Trophoblast cell (in vitro differentiated cells and primary cell): ENCODE data around the gene RBBP5.

Source experiments
- DNase-seq, 2 donors: peaks; one replicate each; pipeline ENCODE4 v3.0.0-alpha.2; 2016
- H2AFZ ChIP-seq: 2 replicates; pipeline ENCODE4 v1.6.1; 2013; ENCODE audit warnings: low read length, moderate library complexity, mild to moderate bottlenecking; ENCODE audit not compliant: insufficient read depth, poor library complexity
- H2AK5ac ChIP-seq: 2 replicates; pipeline ENCODE4 v1.6.1; 2013; ENCODE audit warnings: mild to moderate bottlenecking, low read length
- H2BK120ac ChIP-seq: 2 replicates; pipeline ENCODE4 v1.6.1; 2013; ENCODE audit warnings: low read length, mild to moderate bottlenecking, moderate library complexity; ENCODE audit not compliant: insufficient read depth, poor library complexity
- H2BK12ac ChIP-seq: 2 replicates; pipeline ENCODE4 v1.6.1; 2013; ENCODE audit warnings: mild to moderate bottlenecking, low read length, moderate library complexity
- H2BK5ac ChIP-seq: 2 replicates; pipeline ENCODE4 v1.6.1; 2013; ENCODE audit warnings: low read length, low read depth, moderate library complexity, mild to moderate bottlenecking; ENCODE audit not compliant: poor library complexity
- H3K14ac ChIP-seq: 2 replicates; pipeline ENCODE4 v1.6.1; 2013; ENCODE audit warnings: mild to moderate bottlenecking, low read length
- H3K18ac ChIP-seq: 2 replicates; pipeline ENCODE4 v1.6.1; 2013; ENCODE audit warnings: mild to moderate bottlenecking, low read length
- H3K23ac ChIP-seq: 2 replicates; pipeline ENCODE4 v1.6.1; 2013; ENCODE audit warnings: low read length
- H3K27ac ChIP-seq: 2 replicates; pipeline ENCODE4 v1.5.1; 2013; ENCODE audit warnings: low read depth, mild to moderate bottlenecking, inconsistent platforms, low read length, moderate library complexity
- H3K27me3 ChIP-seq: 2 replicates; pipeline ENCODE4 v1.6.1; 2013; ENCODE audit warnings: inconsistent platforms, mild to moderate bottlenecking, low read length, moderate library complexity; ENCODE audit not compliant: insufficient read depth
- H3K36me3 ChIP-seq, 2 experiments: 1 replicate in 1 of 2; 2 replicates in 1 of 2; pipeline ENCODE4 v1.6.1; 2013; ENCODE audit warnings: low read length in 2 of 2, mild to moderate bottlenecking in 2 of 2, moderate library complexity in 1 of 2; ENCODE audit not compliant: insufficient read depth in 2 of 2, control insufficient read depth in 1 of 2
- H3K4ac ChIP-seq: 2 replicates; pipeline ENCODE4 v1.6.1; 2013; ENCODE audit warnings: low read depth, mild to moderate bottlenecking, low read length, moderate library complexity
- H3K4me1 ChIP-seq, 2 experiments: 1 replicate in 1 of 2; 2 replicates in 1 of 2; pipeline ENCODE4 v1.6.1; 2013; ENCODE audit warnings: low read length in 2 of 2, mild to moderate bottlenecking in 2 of 2, moderate library complexity in 1 of 2; ENCODE audit not compliant: insufficient read depth in 2 of 2, control insufficient read depth in 1 of 2
- H3K4me2 ChIP-seq: 2 replicates; pipeline ENCODE4 v1.6.1; 2013; ENCODE audit warnings: inconsistent platforms, mild to moderate bottlenecking, low read length, moderate library complexity
- H3K4me3 ChIP-seq: 2 replicates; pipeline ENCODE4 v1.5.1; 2013; ENCODE audit warnings: mild to moderate bottlenecking, low read depth, low read length, inconsistent platforms
- H3K79me1 ChIP-seq: one replicate; pipeline ENCODE4 v1.6.1; 2013; ENCODE audit warnings: low read length
- H3K79me2 ChIP-seq: 2 replicates; pipeline ENCODE4 v1.6.1; 2013; ENCODE audit warnings: low read length, mild to moderate bottlenecking; ENCODE audit not compliant: control insufficient read depth, insufficient read depth, poor library complexity
- H3K9ac ChIP-seq: 2 replicates; pipeline ENCODE4 v1.6.1; 2013; ENCODE audit warnings: mild to moderate bottlenecking, low read length
- H3K9me3 ChIP-seq: 2 replicates; pipeline ENCODE4 v1.6.1; 2013; ENCODE audit warnings: low read depth, mild to moderate bottlenecking, control low read depth, inconsistent platforms, low read length; ENCODE audit not compliant: insufficient read depth
- H4K12ac ChIP-seq: 2 replicates; pipeline ENCODE4 v1.6.1; 2013; ENCODE audit warnings: low read depth, mild to moderate bottlenecking, low read length, moderate library complexity
- H4K8ac ChIP-seq: 2 replicates; pipeline ENCODE4 v1.6.1; 2013; ENCODE audit warnings: low read depth, mild to moderate bottlenecking, low read length, moderate library complexity
- H4K91ac ChIP-seq: one replicate; pipeline ENCODE4 v1.6.1; 2013; ENCODE audit warnings: low read depth, mild to moderate bottlenecking, low read length, moderate library complexity
- WGBS: extraction: QIAGEN DNeasy Blood & Tissue Kit; methylation state at CpG from one replicate; pipeline ENCODE4 v1.1.7; 2013; ENCODE audit warnings: missing lambda C conversion rate; ENCODE audit not compliant: insufficient read length, insufficient coverage; ENCODE audit errors: extremely low coverage; 5-methylcytosine and 5-hydroxymethylcytosine counted together

RBBP5 gene

DNA sequence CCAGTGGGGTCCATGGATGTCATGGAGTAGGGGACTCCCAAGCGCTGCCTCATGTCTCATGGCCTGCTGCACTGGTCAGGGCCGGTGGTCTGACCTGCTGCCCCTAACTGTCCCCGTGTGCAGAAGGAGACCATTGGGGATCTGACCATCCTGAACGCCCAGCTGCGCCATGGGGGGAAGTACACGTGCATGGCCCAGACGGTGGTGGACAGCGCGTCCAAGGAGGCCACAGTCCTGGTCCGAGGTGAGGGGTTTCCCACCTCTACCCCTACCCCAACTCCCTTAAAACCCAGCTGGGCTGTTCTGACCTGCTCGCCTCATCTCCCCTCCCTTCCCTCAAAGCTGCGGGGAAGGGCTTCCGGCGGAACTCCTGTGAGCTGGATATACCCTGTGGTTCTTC is 56.1 kb downstream of the RBBP5 start:
- H3K79me1 ChIP-seq: no peaks in the 10 kb centered on the region
- H3K79me2 ChIP-seq: no peaks in the 10 kb centered on the region
- no peak overlapping the region for H3K14ac ChIP-seq
- H2BK12ac ChIP-seq: no peak overlapping the region
- no peaks in the 10 kb centered on the region for H3K4me1 ChIP-seq
- no peak overlapping the region for H3K23ac ChIP-seq
- H2AK5ac ChIP-seq: no peak overlapping the region
- H3K18ac ChIP-seq: no peak overlapping the region
- H4K12ac ChIP-seq: no peak overlapping the region
- no peaks in the 10 kb centered on the region for H3K27me3 ChIP-seq
- no peak overlapping the region for H3K4me3 ChIP-seq
- no peak for DNase-seq
- no peak overlapping the region for H3K9ac ChIP-seq
- H3K27ac ChIP-seq: no peak overlapping the region
- no peak overlapping the region for H2BK120ac ChIP-seq
- H3K9me3 ChIP-seq: no peaks in the 10 kb centered on the region
- H2AFZ ChIP-seq: no peak overlapping the region
- H4K8ac ChIP-seq: no peak overlapping the region
- H2BK5ac ChIP-seq: no peak overlapping the region
- H3K4ac ChIP-seq: no peak overlapping the region
- no CpG with 5 or more reads among the region's 14 CpGs for WGBS
- H4K91ac ChIP-seq: no peak overlapping the region
- no peaks in the 10 kb centered on the region for H3K36me3 ChIP-seq
- H3K4me2 ChIP-seq: no peak overlapping the region

- Histone ChIP-seq H3K27ac (no peak overlapping the region), H3K9me3 (no peaks in the 10 kb centered on the region), H3K18ac (no peak overlapping the region), H3K36me3 (no peaks in the 10 kb centered on the region), H3K4me1 (no peaks in the 10 kb centered on the region), H2BK12ac (no peak overlapping the region), H2BK5ac (no peak overlapping the region), H3K9ac (no peak overlapping the region), H3K4me2 (no peak overlapping the region), H2BK120ac (no peak overlapping the region), H4K91ac (no peak overlapping the region), H3K14ac (no peak overlapping the region), H4K12ac (no peak overlapping the region), H3K79me1 (no peaks in the 10 kb centered on the region), H3K4ac (no peak overlapping the region), H3K23ac (no peak overlapping the region), H2AFZ (no peak overlapping the region), H4K8ac (no peak overlapping the region), H3K79me2 (no peaks in the 10 kb centered on the region), H3K4me3 (no peak overlapping the region), H3K27me3 (no peaks in the 10 kb centered on the region), H2AK5ac (no peak overlapping the region)
- no CpG with 5 or more reads among the region's 9 CpGs for WGBS
- DNase-seq: no peak
These were observed 56.9 kb downstream of the RBBP5 start for GRCh38 chr1:205064741-205065316.

- Histone ChIP-seq H3K36me3 (no peaks in the 10 kb centered on the region), H4K8ac (no peak overlapping the region), H3K9ac (no peak overlapping the region), H4K12ac (no peak overlapping the region), H2AK5ac (no peak overlapping the region), H3K27ac (no peak overlapping the region), H3K23ac (no peak overlapping the region), H3K18ac (no peak overlapping the region), H3K14ac (no peak overlapping the region), H3K79me1 (no peaks in the 10 kb centered on the region), H3K79me2 (no peaks in the 10 kb centered on the region), H2BK5ac (no peak overlapping the region), H4K91ac (no peak overlapping the region), H2AFZ (no peak overlapping the region), H2BK120ac (no peak overlapping the region), H3K27me3 (no peaks in the 10 kb centered on the region), H3K4ac (no peak overlapping the region), H2BK12ac (no peak overlapping the region), H3K4me2 (no peak overlapping the region), H3K4me3 (no peak overlapping the region), H3K4me1 (no peaks in the 10 kb centered on the region), H3K9me3 (no peaks in the 10 kb centered on the region)
- no peak for DNase-seq
- WGBS: no CpG with 5 or more reads among the region's 11 CpGs
These were observed 57.5 kb downstream of the RBBP5 start for GRCh38 chr1:205064301-205064700.

DNA sequence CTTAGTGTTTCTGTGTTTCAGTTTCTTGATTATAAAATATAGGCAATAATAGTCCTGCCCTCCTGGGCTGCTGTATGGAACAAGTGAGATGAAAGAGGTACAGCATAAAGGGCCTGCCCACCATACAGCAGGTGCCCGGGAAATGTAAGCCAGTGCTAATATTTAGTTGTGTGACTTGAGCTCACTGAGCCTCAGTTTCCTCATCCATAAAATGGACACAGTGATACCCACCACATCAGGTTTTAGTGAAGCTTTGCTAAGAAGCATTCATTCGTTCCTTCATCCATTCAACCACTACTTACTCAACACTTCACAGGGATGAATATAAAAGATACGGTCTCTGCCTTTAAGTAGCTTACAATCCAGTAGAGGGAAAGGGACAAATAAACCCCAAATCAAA is 58.9 kb downstream of the RBBP5 start:
- Histone ChIP-seq H3K18ac (no peak overlapping the region), H4K12ac (no peak overlapping the region), H3K4me1 (no peaks in the 10 kb centered on the region), H3K23ac (no peak overlapping the region), H3K27me3 (no peaks in the 10 kb centered on the region), H2BK120ac (no peak overlapping the region), H3K79me1 (no peaks in the 10 kb centered on the region), H3K27ac (no peak overlapping the region), H2AK5ac (no peak overlapping the region), H4K8ac (no peak overlapping the region), H4K91ac (no peak overlapping the region), H3K79me2 (no peaks in the 10 kb centered on the region), H3K4me3 (no peak overlapping the region), H3K9ac (no peak overlapping the region), H2BK5ac (no peak overlapping the region), H3K4me2 (no peak overlapping the region), H3K14ac (no peak overlapping the region), H2AFZ (no peak overlapping the region), H3K36me3 (no peaks in the 10 kb centered on the region), H2BK12ac (no peak overlapping the region), H3K9me3 (no peaks in the 10 kb centered on the region), H3K4ac (no peak overlapping the region)
- no CpG with 5 or more reads among the region's 3 CpGs for WGBS
- no peak for DNase-seq
